Astrocyte of the cerebellum (primary cell): Measurements from ENCODE around the gene PCGF1.

ENCODE experiments used
- DNase-seq: peaks from one replicate; pipeline ENCODE4 v3.0.0-alpha.2; 2011; ENCODE audit warnings: low read depth
- H3K4me3 ChIP-seq: 2 replicates; pipeline ENCODE4 v1.5.1; 2011; ENCODE audit warnings: mild to moderate bottlenecking, low read depth, low read length, moderate library complexity
- in situ Hi-C: cut with HindIII; loops from 2 replicates; pipeline ENCODE4 v1.10.0; 2017; ENCODE audit warnings: low sequenced_read_pairs
- TF ChIP-seq, protein P1 (sequence below): IDR thresholded peaks from 2 replicates; pipeline ENCODE4 v1.5.1; 2012; ENCODE audit warnings: low read length, low read depth, moderate library complexity, mild to moderate bottlenecking; ENCODE audit errors: missing control alignments

The PCGF1 gene

DNA sequence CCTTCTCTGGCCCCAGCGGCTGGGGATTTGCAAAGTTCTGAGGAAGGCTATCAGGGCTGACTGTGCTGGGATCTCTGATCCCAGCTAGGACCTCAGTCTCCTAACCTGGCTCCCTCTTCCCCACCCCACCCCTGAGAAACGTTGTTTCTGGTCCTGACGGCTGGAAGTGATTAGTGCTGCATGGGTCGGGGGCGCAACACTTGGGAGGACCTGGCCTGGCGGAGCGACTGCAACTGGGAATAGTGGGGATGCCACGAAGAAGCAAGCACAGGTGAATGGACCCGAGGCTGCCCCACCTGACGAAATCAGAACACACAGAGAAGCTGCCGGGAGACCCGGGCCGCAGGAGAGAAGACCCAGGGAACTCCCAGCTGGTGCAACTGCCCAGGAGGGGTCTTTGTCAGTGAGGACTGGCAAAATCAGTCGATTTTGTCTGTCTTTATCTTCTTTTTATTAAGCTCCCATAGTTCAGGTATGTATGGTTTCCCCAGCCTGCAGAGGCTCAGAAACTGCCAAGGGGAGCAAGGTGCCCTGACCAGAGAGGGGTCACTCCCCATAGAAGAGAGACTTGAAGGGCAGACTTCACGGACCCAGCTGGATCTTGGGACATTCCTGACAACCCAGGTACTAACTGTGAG lies 7.4 kb downstream of the PCGF1 start:
- DNase-seq = no peak
- in situ Hi-C loops = no loop called here
- TF ChIP-seq, protein P1, sequence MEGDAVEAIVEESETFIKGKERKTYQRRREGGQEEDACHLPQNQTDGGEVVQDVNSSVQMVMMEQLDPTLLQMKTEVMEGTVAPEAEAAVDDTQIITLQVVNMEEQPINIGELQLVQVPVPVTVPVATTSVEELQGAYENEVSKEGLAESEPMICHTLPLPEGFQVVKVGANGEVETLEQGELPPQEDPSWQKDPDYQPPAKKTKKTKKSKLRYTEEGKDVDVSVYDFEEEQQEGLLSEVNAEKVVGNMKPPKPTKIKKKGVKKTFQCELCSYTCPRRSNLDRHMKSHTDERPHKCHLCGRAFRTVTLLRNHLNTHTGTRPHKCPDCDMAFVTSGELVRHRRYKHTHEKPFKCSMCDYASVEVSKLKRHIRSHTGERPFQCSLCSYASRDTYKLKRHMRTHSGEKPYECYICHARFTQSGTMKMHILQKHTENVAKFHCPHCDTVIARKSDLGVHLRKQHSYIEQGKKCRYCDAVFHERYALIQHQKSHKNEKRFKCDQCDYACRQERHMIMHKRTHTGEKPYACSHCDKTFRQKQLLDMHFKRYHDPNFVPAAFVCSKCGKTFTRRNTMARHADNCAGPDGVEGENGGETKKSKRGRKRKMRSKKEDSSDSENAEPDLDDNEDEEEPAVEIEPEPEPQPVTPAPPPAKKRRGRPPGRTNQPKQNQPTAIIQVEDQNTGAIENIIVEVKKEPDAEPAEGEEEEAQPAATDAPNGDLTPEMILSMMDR = no peak
- no peak overlapping the region for H3K4me3 ChIP-seq

DNA sequence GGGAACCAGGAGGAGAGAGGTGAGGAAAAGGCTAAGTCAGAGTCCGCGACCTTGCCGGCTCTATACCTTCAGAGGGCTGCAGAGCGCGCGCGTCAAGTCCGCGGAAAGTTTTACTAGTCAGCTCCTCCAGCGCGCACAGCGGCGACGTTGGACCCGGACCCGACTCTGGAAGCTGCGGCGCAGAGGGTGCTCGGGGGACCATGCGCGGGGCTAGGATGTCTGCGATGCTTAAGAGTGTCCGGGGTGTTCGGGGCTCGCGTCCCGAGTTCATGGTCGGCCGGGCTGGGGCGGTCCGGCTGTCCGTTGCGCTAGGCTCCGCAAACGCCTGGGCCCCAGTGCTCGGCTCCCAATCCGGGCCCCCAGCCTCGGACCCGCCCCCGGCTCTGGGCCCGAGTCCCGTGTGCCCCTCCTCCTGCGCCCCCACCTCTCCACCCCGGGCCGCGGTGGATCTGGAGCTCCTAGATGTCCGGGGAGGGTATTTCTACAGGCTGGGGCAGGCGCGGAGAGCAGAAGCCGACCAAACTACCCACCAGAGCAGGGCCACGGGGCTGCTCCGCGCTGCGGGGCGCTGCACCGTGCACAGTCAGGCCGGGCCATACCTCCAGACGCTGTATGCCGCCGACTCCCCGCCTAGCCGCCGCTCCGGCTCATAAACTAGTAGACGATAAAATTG lies 8.1 kb downstream of the PCGF1 start, which contains the start of gene LBX2:
Gene LBX2, minus strand, starts transcription at position 337 of the 673 bp plus-strand sequence. Its CDS starts 66 bp downstream, at position 271.
- no peak for DNase-seq
- in situ Hi-C loops = no loop called here
- TF ChIP-seq, protein P1 = no peak
- H3K4me3 ChIP-seq = peak within 1 kb of the TSS; percentile 19

DNA sequence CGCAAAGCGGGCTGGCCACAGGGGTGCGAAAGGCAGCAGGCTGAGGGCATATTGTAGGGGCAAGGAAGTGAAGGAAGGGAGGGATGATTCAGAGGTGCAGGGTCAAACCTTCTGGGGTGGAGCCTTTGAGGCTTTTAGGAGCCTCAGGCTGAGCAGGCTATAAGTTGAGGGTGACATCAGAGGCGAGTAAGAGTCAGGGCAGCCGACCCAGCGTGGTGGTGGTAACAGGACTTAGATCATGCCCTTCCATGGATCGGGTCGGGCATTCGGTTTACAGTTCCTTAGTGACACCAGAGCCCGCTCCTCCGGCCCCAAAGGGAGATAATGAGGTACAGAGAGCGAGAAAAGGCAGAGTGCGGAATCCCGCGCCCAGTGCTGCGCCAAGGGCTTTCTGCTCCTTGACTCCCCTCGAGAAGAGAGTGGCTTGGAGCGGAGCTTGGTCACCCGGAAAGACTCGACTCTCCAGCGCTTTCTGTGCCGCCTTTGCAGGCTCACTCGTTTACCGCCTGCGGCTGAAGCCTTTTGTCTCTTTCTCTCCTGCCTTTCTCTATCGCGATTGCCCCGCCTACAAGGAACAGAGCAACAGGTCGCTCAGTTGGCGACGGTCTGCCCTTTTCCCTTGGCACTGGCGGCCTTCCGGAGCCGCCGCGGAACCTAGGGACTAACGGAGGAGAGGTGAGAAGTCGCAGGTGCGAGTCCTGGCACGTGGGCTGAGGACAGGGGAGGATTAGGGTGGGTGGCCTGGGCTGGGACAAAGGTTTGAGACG lies 8.8 kb downstream of the PCGF1 start:
- DNase-seq = no peak
- peak overlapping the region; percentile 19 for H3K4me3 ChIP-seq
- TF ChIP-seq, protein P1 = no peak
- in situ Hi-C loops = no loop called here

DNA sequence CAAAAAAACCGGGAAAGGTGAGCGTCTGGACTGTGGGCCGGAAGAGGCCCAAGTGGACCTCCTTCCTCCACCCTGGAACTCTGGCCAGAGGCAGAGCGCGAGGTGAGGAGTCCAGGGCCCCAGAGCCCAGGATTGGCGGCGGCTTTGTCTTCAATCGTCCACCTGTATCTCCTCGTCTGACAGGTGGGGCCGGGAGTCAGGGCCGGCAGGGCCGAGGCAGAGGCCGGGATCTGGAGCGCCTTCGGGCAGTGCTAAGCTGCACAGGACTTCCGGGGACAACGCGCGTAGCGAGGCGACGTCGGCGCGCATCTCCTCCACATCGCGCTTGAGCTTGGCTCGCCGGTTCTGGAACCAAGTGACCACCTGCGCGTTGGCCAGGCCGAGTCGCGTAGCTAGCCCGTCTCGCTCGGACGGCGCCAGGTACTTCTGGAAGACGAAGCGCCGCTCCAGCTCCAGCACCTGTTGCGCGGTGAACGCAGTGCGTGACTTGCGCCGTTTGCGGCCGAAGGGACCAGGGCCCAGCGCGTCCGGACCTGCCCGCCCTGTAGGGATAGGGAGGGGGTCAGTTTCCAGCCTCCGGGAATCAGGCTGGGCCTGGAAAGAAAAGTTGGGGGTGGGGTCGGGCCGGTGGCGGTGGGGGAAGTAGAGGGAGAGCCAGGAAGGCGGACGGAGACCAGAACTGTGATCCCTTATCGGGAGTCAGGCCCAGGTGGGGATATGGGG lies 9.6 kb downstream of the PCGF1 start:
- in situ Hi-C loops = no loop called here
- peak overlapping the region; percentile 19 for H3K4me3 ChIP-seq
- TF ChIP-seq, protein P1 = no peak
- DNase-seq = no peak

DNA sequence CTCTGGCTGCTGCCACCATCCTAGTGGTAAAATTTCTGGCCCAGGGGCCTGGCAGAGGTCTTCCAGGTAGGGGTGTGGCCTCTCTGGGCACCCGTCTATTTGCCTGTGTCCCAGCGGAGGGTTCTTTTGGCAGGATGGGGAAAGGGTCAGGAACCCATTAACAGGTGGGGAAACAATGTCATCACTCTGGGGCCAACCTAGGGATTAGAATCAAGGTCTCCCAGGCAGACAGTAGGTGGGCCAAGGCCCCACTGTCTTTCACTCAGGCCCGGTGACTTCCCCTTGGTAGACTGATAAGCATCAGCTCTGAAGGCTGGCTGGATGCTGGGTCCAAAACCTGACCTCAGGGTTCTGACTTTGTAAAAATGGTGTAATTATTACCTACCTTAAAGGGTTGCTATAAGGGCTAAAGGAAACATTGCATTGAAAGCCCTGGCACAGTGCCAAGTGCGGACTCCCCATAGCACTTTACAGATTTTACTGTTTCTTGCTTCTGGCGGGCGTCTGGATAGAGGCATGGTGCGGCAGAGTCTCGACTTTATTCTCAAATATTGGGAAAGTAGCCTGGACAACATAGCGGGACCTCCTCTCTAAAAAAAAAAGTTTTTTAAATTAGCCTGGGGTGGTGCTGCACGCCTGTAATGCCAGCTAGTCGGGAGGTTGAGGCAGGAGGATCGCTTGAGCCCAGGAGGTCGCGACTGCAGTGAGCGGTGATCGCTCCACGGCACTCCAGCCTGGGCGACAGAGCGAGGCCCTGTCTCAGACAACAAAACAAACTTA lies 10.3 kb downstream of the PCGF1 start:
- no peak for DNase-seq
- in situ Hi-C loops = no loop called here
- H3K4me3 ChIP-seq = no peak overlapping the region
- TF ChIP-seq, protein P1 = no peak

DNA sequence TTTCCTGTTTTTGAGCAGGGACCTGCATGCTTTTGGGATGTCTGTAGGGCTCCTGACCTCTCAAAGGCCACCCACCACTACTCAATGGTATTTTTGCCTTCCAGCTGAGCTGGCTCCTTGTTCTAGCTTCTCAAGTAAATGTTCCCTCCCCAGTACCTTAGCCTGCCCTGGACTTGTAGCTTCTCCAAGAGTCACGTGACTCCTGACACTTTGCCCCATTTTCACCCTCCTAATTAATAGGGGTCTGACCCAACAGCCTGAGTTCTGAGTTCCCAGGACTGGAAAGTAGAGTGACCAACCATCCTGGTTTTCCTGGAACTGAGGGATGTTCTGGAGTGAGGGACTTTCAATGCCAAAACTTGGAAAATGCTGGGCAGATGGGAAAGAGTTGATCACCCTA lies 12.1 kb downstream of the PCGF1 start:
- TF ChIP-seq, protein P1 = no peak
- DNase-seq = no peak
- no peak overlapping the region for H3K4me3 ChIP-seq
- in situ Hi-C loops = no loop called here
